ENCODE results near the gene SERPINA9.

DNA sequence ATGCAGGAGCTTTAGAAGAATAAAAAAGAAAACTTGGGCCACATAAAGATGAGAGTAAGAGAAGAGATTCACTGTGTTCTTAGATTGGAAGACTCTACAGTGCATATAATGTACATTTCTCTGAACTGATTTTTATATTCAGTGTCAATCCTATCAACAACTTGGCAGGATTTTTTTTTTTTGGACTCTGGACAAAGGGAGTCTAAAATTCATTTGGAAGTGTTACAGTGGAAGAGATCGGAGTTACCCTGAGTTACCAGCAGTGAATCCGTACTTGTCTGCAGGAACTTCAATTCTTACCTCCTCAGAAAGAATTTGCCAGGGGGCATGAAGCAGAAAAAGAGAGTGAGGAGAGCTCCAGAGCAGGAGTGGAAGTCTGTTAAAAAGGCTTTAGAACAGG lies 47.4 kb downstream of the SERPINA9 start:
- no peak for TF ChIP-seq ZNF350 (tag by site-specific recombination; IDR thresholded peaks at IDR 0.05)
- TF ChIP-seq ZNF223 (tag by site-specific recombination; IDR thresholded peaks at IDR 0.05), result no peak
- no peak for TF ChIP-seq ZFP37 (tag by site-specific recombination; IDR thresholded peaks at IDR 0.05)
- no peak for TF ChIP-seq ZNF660 (tag by site-specific recombination; IDR thresholded peaks at IDR 0.05)
- TF ChIP-seq, protein P1, sequence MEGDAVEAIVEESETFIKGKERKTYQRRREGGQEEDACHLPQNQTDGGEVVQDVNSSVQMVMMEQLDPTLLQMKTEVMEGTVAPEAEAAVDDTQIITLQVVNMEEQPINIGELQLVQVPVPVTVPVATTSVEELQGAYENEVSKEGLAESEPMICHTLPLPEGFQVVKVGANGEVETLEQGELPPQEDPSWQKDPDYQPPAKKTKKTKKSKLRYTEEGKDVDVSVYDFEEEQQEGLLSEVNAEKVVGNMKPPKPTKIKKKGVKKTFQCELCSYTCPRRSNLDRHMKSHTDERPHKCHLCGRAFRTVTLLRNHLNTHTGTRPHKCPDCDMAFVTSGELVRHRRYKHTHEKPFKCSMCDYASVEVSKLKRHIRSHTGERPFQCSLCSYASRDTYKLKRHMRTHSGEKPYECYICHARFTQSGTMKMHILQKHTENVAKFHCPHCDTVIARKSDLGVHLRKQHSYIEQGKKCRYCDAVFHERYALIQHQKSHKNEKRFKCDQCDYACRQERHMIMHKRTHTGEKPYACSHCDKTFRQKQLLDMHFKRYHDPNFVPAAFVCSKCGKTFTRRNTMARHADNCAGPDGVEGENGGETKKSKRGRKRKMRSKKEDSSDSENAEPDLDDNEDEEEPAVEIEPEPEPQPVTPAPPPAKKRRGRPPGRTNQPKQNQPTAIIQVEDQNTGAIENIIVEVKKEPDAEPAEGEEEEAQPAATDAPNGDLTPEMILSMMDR (tag by site-specific recombination; IDR thresholded peaks at IDR 0.05), result no peak
- TF ChIP-seq ZNF24 (tag by site-specific recombination; IDR thresholded peaks at IDR 0.05), result no peak
- no peak for TF ChIP-seq ZNF404 (tag by site-specific recombination; IDR thresholded peaks at IDR 0.05)
- TF ChIP-seq PRDM10 (tag by site-specific recombination; IDR thresholded peaks at IDR 0.05), result no peak
- TF ChIP-seq, protein P2, sequence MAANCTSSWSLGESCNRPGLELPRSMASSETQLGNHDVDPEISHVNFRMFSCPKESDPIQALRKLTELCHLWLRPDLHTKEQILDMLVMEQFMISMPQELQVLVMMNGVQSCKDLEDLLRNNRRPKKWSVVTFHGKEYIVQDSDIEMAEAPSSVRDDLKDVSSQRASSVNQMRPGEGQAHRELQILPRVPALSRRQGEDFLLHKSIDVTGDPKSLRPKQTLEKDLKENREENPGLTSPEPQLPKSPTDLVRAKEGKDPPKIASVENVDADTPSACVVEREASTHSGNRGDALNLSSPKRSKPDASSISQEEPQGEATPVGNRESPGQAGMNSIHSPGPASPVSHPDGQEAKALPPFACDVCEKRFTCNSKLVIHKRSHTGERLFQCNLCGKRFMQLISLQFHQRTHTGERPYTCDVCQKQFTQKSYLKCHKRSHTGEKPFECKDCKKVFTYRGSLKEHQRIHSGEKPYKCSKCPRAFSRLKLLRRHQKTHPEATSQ (tag by site-specific recombination; IDR thresholded peaks at IDR 0.05), result no peak
- no peak for TF ChIP-seq PRDM6 (tag by site-specific recombination; IDR thresholded peaks at IDR 0.05)
- TF ChIP-seq KLF16 (tag by site-specific recombination; IDR thresholded peaks at IDR 0.05), result no peak
- no peak for TF ChIP-seq ATF2 (tag by site-specific recombination; IDR thresholded peaks at IDR 0.05; ENCODE audit: low read depth)
- no peak for TF ChIP-seq ZNF423 (tag by site-specific recombination; IDR thresholded peaks at IDR 0.05)
